SKM-1 (cell line): Measurements from ENCODE around the gene FAM221B.
A peak's percentile ranks its signal among the peaks of the same experiment; 100 is the strongest.

Experiments used
- DNase-seq: peaks from one replicate; lab custom pipeline; 2025; ENCODE audit not compliant: unreplicated experiment; lab: John Stamatoyannopoulos, UW

Gene FAM221B

DNA sequence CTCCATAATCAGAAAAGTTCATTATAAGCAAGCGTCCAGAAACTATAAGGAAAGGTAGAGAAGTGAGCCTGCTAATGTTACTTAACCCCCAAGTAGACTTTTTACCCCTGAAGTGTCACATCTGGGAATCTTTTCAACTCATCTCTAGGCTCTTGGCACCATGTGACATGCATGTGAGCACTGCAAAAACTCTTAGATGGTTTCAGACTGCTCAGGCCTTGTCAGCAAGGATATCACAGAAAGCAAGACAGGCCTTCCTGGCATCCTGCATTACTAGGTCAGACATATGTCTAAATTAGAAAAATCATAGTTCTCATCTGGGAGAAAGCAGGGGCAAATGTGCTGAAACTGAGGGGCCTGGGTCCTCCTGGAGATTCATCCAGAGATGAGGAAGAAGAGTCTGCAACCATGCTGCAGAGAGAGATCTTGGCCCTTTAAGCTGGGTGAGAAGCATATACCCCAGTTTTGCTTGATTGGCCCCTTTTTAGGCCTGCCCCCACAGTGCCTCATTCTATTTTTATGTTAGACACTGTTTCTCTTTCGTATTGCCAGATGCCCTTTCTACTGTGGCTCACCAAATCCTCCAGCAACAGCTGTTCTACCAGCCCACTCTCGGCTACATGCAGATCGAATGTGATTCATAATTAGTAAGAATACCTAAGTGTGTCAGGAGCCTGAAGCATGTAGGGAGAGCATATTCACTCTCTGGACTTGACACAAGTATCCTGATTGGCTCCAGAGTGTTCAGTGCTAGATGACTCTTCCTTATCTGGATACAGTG lies 19.4 kb upstream of the FAM221B start:
- DNase-seq: no peak

DNA sequence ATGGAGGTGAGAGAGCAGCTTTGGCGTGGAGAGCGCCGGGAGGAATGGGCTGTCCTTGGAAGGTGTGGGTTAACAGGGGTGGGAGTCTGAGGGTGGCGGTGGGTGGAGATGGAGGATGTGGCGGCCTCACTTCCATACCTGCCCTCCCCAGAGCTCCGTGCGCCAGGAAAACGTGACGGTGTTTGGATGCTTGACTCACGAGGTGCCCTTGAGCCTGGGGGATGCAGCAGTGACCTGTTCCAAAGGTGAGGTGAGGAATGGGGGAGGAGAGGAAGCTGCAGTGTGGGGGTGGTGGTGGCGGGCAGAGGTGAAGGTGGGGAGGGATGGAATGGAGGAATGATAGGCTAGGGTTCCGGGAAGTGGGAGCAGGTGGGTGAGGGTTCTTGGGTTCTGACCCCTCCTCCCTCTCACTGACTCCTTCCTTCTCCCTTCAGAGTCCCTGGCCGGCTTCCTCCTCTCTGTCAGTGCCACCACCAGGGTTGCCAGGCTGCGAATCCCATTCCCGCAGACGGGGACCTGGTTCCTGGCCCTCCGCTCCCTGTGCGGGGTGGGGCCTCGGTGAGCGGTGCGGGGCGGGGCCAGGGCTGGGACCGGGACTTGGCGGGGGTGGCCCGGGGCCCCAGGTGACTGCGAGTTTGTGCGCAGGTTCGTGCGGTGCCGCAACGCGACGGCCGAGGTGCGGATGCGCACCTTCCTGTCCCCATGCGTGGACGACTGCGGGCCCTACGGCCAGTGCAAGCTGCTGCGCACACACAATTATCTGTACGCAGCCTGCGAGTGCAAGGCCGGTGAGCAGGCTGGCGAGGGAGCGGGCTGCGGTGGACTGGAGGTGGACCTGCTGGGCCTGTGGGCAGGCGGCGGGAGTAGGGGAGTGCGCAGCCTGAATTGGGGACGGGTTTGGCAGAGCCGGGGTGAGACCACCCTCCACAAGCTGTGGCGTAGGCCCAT lies 17.6 kb upstream of the FAM221B start:
- DNase-seq: no peak

DNA sequence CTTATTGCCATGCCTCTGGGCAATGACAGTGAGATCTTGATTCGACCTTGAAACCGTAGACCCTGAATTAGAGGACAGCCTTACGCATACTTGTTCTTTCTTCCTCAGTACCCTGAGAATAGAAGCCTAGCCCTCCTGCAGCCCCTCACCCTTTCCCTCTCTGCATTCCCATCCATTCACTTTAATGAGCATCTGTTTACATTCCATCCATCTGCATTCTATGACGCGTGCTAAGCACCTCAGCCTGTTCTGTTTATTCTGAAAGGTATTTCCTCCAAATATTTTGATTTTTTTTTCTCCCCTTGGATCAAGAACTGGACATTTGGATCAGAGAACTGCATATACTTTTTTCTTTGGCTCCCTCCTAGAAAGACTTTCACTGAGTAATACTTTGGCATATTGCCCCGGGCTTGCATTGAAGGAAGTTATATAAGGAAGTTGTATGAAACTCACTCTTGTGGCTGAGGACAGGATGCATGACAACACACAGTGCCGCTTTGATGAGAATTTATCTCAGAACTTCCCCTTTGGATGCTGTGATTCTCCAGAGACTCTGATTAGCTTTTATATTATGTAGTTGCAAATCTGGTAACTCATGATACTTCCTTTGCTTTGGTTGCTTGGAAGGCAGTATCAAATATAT lies 16.2 kb upstream of the FAM221B start:
- DNase-seq: peak; percentile 96

DNA sequence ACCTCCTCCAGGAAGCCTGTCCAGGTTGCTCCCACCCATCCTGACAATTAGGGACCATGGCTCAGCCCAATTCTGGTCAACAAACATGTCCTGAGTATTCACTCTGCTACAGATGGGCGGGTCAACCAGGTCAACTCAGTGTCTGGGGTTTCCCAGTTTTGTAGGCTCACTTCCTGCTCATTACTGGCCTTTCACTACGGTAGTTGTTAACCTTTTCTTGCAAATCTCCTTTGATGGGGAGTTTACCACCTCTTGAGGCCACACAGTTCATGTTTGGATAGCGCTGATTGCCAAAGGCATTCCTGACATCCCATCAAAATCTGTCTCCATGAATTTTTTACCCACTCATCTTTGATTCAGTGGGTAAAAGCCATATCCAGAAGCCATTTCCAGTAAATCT lies 14.3 kb upstream of the FAM221B start:
- DNase-seq: no peak

- no peak for DNase-seq
Measured at GRCh38 chr9:35842020-35842745, 13.7 kb upstream of the FAM221B start.

- no peak for DNase-seq
Measured at GRCh38 chr9:35841645-35841900, 13.0 kb upstream of the FAM221B start.

GRCh38 chr9:35840881-35841644 lies 12.5 kb upstream of the FAM221B start:
- no peak for DNase-seq

DNA sequence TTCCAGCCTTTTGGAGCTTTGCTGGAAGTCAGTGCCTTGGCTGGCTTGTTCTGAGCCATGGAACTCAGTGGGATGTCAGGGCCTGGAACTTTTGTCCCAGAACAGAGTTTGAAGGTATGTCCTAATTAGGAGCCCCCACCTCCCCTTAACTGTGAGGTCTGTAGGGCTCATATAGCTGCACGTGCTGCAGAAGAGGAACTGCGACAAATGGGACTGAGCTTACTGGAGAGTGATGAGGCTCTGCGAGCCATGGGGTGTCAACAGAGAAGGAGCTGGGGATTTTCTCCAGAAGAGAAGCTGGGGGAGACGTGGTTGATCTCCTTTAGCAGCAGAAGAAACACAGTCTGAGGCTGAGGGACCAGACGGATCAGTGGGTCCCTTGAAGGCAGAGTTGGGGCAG lies 11.4 kb upstream of the FAM221B start:
- no peak for DNase-seq

DNA sequence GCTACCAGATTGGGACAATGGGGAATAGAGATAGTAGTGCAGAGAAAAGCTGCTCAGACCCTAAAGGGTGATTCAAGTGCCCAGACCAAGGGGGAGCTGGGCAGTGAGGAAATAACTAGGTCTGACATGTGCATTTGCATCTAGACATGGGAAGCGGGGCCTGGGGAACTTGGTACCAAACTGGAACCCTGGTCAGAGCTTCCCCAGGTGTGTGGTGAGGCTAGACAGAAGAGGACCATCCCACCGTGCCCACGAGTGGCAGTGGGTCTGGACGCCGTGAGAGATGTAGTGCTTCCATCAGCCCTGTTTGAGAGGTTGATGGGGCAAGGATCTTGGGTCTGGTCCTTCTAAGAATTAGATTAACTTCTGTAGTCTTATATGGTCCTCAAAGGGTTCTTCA lies 8.1 kb upstream of the FAM221B start:
- no peak for DNase-seq

GRCh38 chr9:35835766-35836165 lies 7.2 kb upstream of the FAM221B start:
- DNase-seq: no peak

DNA sequence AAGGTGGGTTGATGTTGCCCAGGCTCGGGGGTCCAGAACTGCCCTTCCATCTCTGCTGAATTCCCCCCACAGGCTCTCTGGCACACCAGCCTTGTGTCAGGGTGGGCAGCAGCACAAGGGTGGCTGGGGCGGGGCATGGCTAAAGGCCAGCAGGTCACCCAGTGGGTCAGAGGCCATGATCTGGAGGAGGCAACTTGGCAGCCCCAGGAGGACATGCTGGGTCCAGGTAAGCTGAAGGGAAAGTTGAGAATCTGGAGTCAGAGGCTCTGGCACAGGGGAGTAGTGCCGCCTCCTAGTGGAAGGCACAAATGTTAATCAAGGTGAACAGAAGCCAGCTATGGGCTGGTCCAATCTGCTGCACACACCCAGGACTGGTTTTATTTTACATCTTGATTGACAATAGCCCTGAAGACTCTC lies 6.7 kb upstream of the FAM221B start:
- peak; percentile 14 for DNase-seq

GRCh38 chr9:35834260-35835215 lies 6.0 kb upstream of the FAM221B start:
- DNase-seq: no peak

- DNase-seq: no peak
Measured at GRCh38 chr9:35832814-35833213, 4.3 kb upstream of the FAM221B start.

DNA sequence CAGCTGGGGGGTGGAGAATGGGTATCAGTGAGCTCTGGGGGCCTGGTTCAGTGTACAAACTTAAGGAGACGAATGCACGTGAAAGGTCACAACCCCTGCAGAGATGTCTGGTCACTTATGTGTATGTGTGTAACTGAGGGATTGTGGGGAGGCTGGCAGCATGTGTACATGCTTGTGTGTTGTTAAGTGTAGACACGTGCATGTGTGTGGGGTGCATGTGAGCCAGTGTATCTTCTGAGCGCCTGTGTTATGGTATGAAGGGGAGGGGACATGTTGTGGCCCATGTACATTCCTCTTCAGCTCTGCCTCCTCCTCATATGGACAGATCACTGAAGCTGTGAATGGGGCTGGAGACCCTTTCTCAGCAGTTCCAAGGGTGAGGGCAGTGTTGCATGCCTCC lies 2.5 kb upstream of the FAM221B start:
- DNase-seq: no peak

DNA sequence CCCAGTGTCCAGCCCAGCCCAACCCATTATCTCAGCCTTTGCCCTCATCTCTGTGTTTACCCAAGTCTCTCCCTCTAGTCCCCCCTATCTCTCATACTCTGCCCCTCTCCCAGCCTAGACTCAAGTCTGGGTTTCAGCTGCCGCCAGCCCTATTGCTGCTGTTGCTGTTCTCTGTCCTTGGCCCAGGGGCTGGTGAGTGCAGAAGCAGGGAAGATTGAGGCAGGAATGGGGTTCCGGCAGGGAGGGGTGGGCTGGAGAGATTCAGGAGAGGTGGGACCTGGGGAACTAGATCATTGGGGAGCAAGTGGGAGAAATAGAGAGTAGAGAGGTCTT lies 1.2 kb upstream of the FAM221B start:
- DNase-seq: no peak

DNA sequence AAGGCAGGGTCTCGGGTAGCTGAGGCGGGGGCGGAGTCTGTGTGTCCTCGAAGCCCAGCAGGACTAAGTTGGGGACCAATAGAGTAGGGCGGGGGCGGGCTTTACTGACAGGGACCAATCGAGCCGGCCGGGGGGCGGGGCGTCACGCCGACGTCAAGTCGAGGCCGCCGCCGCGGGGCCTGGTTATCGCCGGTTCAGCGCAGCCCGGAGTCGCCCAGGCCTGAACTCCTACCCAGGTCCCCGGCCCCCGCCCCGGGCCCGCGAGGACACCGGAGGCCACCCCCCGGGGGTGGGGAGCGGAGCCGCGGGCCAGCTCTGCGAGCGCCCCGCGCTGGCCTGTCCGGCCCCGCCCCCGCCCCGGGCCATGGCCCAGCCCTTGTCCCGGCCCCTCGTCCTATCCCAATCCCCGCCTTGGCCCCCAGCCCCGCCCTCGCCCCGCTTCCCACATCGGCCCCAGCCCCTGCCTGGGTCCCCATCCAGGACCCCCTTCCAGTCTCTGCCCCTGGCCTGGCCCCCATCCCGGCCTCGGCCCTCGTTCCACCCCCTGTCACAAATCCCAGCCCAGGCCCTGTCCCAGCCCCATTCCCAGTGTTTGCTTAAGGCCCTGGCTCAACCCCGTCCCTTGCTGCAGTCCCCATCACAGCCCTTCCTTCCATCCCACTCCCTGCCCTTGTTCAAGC lies 692 bp upstream of the FAM221B start, which contains the start of gene TMEM8B:
TSS of gene TMEM8B (plus strand) at position 145 of the 680 bp plus-strand sequence. CDS start at position 365, 220 bp downstream.
- peak; percentile 68 for DNase-seq

DNA sequence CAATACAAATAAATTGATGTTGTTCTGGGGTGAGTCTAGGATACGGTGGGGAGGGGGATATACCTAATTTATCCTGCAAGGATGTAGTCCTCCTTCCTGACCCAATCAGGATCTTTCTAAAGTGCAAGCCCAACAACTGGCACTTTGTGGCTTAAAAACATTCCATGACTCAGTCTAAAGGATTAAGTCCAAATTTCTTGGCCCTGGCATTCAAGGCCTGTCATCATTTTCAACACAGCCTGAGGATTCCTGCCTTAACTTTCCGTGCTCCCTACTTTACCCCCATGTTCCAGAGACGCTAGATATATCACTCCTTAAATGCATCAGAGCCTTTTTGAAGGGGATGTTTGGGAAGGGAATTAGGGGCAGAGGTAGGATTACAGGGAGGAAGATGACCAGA lies 1.0 kb downstream of the FAM221B start:
- DNase-seq: no peak

- DNase-seq: peak; percentile 54
Measured at GRCh38 chr9:35826071-35826701, 2.3 kb downstream of the FAM221B start.
